ENCODE measurements around the gene PASD1. TPM values are rescaled to one million over a fixed set of nuclear protein-coding genes. Genes with fewer than 3 reads are reported as not detected.

The PASD1 gene
- total and polyA plus RNA-seq, 10 of the 15 experiments (the other 5 are each of a cell fraction or from before 2014, with no cell fraction given), result under 0.01 to 0.01 TPM; not detected in 8

- Histone ChIP-seq H3K4me1 (ENCODE audit: control insufficient read depth, insufficient read depth, low read length) (no peaks in the 10 kb centered on the region), H3K4me2 (ENCODE audit: control insufficient read depth, insufficient read depth) (no peak overlapping the region), H3K9me3 (replicated peaks; ENCODE audit: control insufficient read depth, insufficient read depth, low read length) (no peaks in the 10 kb centered on the region), H3K4me3 (no peak overlapping the region), H3K36me3 (ENCODE audit: control insufficient read depth in 2 of 2, insufficient read depth in 2 of 2, low read length in 1 of 2) (no peaks in the 10 kb centered on the region), H3K79me2 (ENCODE audit: control insufficient read depth, insufficient read depth, low read length) (no peaks in the 10 kb centered on the region), H2AFZ (ENCODE audit: control insufficient read depth, low read depth, low read length) (no peak overlapping the region), H4K20me1 (ENCODE audit: control insufficient read depth, insufficient read depth) (no peaks in the 10 kb centered on the region), H3K27me3 (replicated peaks in 1 of 2; ENCODE audit: control insufficient read depth in 2 of 2, insufficient read depth in 2 of 2, low read length in 1 of 2) (no peaks in the 10 kb centered on the region), H3K27ac (ENCODE audit: control insufficient read depth, insufficient read depth) (no peak overlapping the region), H3K9ac (ENCODE audit: control insufficient read depth, insufficient read depth, low read length) (no peak overlapping the region)
- DNase-seq (ENCODE audit: low read depth, low spot score) (no peak), ATAC-seq (no peak), FAIRE-seq (no peak)
- in situ Hi-C loops (cut with MboI), result no loop called here
- POLR2A ChIA-PET, result no interaction called here
- BruUV-seq (replicated peaks), result no TSS peak
- TF ChIP-seq SUZ12 (IDR thresholded peaks at IDR 0.05; ENCODE audit: unreplicated experiment), result no peak
- no peak for TF ChIP-seq CBX5 (IDR thresholded peaks at IDR 0.05; ENCODE audit: low read depth)
- TF ChIP-seq USF1 (IDR thresholded peaks at IDR 0.05; ENCODE audit: borderline replicate concordance, extremely low read length, insufficient read depth, low read depth, low read length), result no peak
- TF ChIP-seq ZSCAN29 (IDR thresholded peaks at IDR 0.05), result no peak
- TF ChIP-seq SRF (IDR thresholded peaks at IDR 0.05; ENCODE audit: low read depth in 2 of 2, low read length in 2 of 2), result no peak
- TF ChIP-seq MTA3 (IDR thresholded peaks at IDR 0.05; ENCODE audit: borderline replicate concordance, low read length), result no peak
- no peak for TF ChIP-seq IKZF2 (IDR thresholded peaks at IDR 0.05)
- under 1% methylated on average over 7 of the region's 7 CpGs for WGBS (ENCODE audit: insufficient coverage, insufficient replicate concordance, low lambda C conversion rate, missing lambda C conversion rate)
- RAD21 ChIA-PET (ENCODE audit: unreplicated experiment), result no interaction called here
- SMC1A ChIA-PET (ENCODE audit: uncharacterized antibody, unreplicated experiment), result no interaction called here
- intact Hi-C loops (cut with micrococcal nuclease; ENCODE audit: unreplicated experiment), result no loop called here
- CTCF ChIA-PET, result no interaction called here
Observed at GRCh38 chrX:151702741-151703340, 139.4 kb downstream of the PASD1 start.

DNA sequence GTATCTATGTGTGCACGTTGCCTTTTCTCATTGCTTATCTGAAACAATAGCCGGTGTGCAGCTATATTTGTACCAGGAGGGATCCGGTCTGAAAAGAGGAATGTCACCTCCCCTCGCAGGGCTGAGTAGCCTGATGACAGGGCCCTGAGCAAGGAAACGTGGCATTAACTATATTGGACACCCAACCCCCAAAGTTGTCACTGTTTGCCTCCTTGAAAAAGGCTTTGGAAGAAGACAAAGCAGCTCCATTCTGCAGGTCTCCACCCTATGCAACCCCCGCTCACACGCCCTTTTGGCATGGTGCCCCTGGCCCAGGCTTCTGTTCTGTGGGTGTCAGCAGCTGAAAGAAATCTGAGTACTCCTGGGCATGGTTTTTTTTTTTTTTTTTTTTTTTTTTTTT, 140.0 kb downstream of the PASD1 start:
- Histone ChIP-seq H3K9me3 (replicated peaks; ENCODE audit: control insufficient read depth, insufficient read depth, low read length) (no peaks in the 10 kb centered on the region), H3K4me2 (ENCODE audit: control insufficient read depth, insufficient read depth) (no peak overlapping the region), H3K27ac (ENCODE audit: control insufficient read depth, insufficient read depth) (no peak overlapping the region), H4K20me1 (ENCODE audit: control insufficient read depth, insufficient read depth) (no peaks in the 10 kb centered on the region), H3K4me1 (ENCODE audit: control insufficient read depth, insufficient read depth, low read length) (no peaks in the 10 kb centered on the region), H3K9ac (ENCODE audit: control insufficient read depth, insufficient read depth, low read length) (no peak overlapping the region), H2AFZ (ENCODE audit: control insufficient read depth, low read depth, low read length) (no peak overlapping the region), H3K4me3 (no peak overlapping the region), H3K27me3 (replicated peaks in 1 of 2; ENCODE audit: control insufficient read depth in 2 of 2, insufficient read depth in 2 of 2, low read length in 1 of 2) (no peaks in the 10 kb centered on the region), H3K36me3 (ENCODE audit: control insufficient read depth in 2 of 2, insufficient read depth in 2 of 2, low read length in 1 of 2) (no peaks in the 10 kb centered on the region), H3K79me2 (ENCODE audit: control insufficient read depth, insufficient read depth, low read length) (no peaks in the 10 kb centered on the region)
- RAD21 ChIA-PET (ENCODE audit: unreplicated experiment), result no interaction called here
- no TSS peak for BruUV-seq (replicated peaks)
- DNase-seq (ENCODE audit: low read depth, low spot score) (no peak), ATAC-seq (no peak), FAIRE-seq (no peak)
- in situ Hi-C loops (cut with MboI) (no loop called here), intact Hi-C loops (cut with micrococcal nuclease; ENCODE audit: unreplicated experiment) (no loop called here)
- CTCF ChIA-PET, result no interaction called here
- no peak for TF ChIP-seq CBX5 (IDR thresholded peaks at IDR 0.05; ENCODE audit: low read depth)
- no peak for TF ChIP-seq MTA2 (IDR thresholded peaks at IDR 0.05; ENCODE audit: low read depth)
- no peak for TF ChIP-seq BACH1 (IDR thresholded peaks at IDR 0.05; ENCODE audit: borderline replicate concordance)
- no peak for TF ChIP-seq TBL1XR1 (IDR thresholded peaks at IDR 0.05; ENCODE audit: low read depth, low read length)
- no peak for TF ChIP-seq STAT1 (conservative IDR thresholded peaks at IDR 0.05)
- TF ChIP-seq ZNF592 (IDR thresholded peaks at IDR 0.05), result no peak
- no peak for TF ChIP-seq NFXL1 (IDR thresholded peaks at IDR 0.05; ENCODE audit: borderline replicate concordance)
- no peak for TF ChIP-seq TAF1 (IDR thresholded peaks at IDR 0.05; ENCODE audit: borderline replicate concordance, low read depth, low read length)
- no peak for TF ChIP-seq FOXK2 (IDR thresholded peaks at IDR 0.05)
- no peak for TF ChIP-seq ZSCAN29 (IDR thresholded peaks at IDR 0.05)
- POLR2A ChIA-PET, result no interaction called here
- 30% methylated on average over 7 of the region's 7 CpGs for WGBS (ENCODE audit: insufficient coverage, insufficient replicate concordance, low lambda C conversion rate, missing lambda C conversion rate)
- SMC1A ChIA-PET (ENCODE audit: uncharacterized antibody, unreplicated experiment), result no interaction called here
